GM12891 (cell line): ENCODE data around the gene PRM2.

ENCODE experiments used
- DNase-seq: peaks from one replicate; pipeline ENCODE4 v3.0.0; 2011; ENCODE audit warnings: low spot score; ENCODE audit not compliant: insufficient read length
- FAIRE-seq: peaks from 2 replicates; lab custom pipeline; 2011; peaks lifted over from hg19 to GRCh38; lab: Jason Lieb, UNC
- PAX5 ChIP-seq: IDR thresholded peaks from 2 replicates; pipeline ENCODE4 v1.6.1; 2011; ENCODE audit warnings: low read length, moderate library complexity, mild to moderate bottlenecking; ENCODE audit not compliant: insufficient read depth, severe bottlenecking
- POLR2A ChIP-seq: IDR thresholded peaks from 2 replicates; pipeline ENCODE4 v1.6.1; 2011; ENCODE audit warnings: low read depth, low read length, control low read depth
- POLR2AphosphoS5 ChIP-seq: IDR thresholded peaks from 2 replicates; pipeline ENCODE4 v1.6.1; 2011; ENCODE audit warnings: low read depth, low read length, control low read depth
- POU2F2 ChIP-seq: IDR thresholded peaks from 2 replicates; pipeline ENCODE4 v1.6.1; 2011; ENCODE audit warnings: low read depth, mild to moderate bottlenecking, control low read depth, low read length, moderate library complexity
- SPI1 ChIP-seq: IDR thresholded peaks from 2 replicates; pipeline ENCODE4 v1.6.1; 2011; ENCODE audit warnings: low read depth, low read length, control low read depth
- TAF1 ChIP-seq: IDR thresholded peaks from 2 replicates; pipeline ENCODE4 v1.6.1; 2011; ENCODE audit warnings: low read depth, low read length, control low read depth

The PRM2 gene

DNA sequence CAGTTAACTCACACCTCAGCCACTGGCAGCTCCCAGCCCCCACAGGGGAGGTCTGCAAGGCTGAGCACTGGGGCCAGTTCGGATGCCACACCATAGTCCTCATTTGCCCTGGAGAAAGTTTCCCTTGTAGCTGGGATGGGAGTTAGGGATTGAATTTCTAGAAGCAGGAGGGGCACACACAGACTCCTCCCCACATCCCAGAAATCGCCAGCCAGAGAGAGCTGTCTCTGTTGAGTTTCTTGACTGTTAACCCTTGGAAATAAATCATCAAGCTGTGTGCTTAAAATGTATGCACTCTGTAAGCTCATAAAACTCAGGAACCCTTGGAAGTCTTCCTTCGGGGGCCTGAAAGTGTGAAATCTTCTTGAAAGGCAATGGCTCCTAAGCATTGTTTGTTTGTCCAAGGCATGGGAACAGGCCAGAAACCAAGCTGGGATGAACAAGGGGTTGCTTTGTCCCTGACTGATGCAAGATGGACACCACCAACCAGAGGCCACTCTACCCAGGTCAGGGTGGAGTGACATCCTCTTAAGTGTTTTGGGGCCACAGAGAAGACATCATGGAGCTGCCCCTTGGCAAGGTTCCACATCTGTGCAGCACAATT, 2.5 kb downstream of the PRM2 start:
- FAIRE-seq (no peak), DNase-seq (no peak)
- TF ChIP-seq POLR2AphosphoS5 (no peak), TAF1 (no peak), SPI1 (no peak), PAX5 (no peak), POU2F2 (no peak)

DNA sequence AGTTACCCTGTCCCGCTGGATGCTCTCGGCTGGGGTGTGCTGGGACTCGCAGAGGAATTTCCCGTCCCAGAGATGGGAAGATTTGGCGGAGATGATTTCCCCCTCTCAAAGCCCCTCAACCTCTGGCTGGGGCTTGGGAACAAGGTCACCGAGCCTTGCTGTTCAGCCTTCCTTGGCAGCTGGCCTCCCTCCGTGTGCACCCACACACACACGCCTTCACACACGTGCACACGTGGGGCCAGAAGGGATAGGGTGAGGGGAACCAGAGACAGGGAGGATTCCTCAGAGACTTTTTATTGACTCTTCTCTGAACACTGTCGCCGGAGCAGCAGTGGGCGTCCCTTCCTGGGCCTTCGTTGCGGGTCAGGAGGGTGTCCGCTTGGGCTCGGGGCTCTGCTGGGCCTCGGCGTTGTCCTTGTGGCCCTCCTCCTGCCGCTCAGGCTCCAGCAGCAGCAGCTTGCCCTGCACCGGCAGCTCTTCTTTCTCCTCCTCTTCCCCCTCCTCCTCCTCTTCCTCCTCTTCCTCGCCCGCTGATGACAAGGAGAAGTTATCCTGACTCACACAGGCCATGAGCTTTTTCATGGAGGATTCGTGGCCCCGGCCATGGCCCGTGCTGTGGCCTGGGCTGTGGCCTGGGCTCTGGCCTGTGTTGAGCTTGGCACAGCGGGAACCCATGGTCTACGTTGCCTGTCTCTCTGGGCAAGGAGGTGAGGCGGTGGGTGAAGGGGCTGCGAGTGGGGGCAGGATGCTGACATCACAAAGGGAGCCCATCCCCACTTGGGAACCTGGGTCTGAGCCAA, 3.2 kb downstream of the PRM2 start, which contains the start of gene PRM3:
TSS of gene PRM3 (minus strand) at position 709 of the 800 bp plus-strand sequence. CDS start at position 675, 34 bp downstream.
- DNase-seq: no peak
- FAIRE-seq: no peak
- TF ChIP-seq POU2F2: no peak
- no peak for TF ChIP-seq TAF1
- TF ChIP-seq SPI1: no peak

DNA sequence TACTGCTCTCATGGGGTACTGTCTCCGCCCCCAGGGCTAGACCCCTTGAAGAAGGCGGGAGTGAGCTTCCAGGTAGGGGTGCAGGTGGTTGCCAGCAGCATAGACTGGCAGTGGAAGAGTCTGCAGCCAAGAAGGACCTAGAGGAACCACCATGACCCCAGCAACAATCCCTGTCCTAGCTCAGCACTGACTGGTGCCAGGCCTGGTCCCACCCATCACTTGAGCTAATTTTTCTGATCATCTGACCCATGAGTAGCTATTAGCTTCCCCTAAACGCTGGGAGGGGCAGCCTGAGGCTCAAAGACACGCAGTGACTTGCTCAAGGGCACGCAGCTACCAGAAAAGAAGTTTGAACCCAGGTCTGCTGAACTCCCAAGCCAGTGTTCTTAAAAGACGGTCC, 3.8 kb downstream of the PRM2 start:
- no peak for FAIRE-seq
- TF ChIP-seq PAX5: no peak
- TF ChIP-seq POLR2A: no peak
- no peak for TF ChIP-seq POLR2AphosphoS5
- no peak for TF ChIP-seq SPI1
- no peak for TF ChIP-seq POU2F2
- TF ChIP-seq TAF1: no peak
- DNase-seq: no peak

DNA sequence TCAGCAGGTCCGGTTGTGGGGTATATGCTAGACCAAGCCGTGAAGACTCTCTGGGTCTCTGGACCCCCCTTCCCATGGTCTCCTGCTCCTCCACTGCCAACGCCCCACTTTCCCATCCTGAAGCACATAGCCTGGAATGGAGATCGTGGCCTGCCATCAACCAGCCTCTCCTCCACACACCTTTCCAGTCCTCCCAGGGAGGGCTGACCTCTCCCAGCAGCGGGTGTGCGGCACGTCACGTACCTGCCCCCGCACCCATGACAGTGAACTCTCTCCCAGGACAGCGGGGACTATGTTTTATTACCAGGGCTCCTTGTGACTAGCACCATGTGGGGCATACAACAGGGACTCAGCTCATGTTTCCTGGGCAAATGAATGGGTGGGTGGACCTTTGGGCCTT, 4.7 kb downstream of the PRM2 start:
- DNase-seq (no peak), FAIRE-seq (no peak)
- TF ChIP-seq POU2F2: no peak
- no peak for TF ChIP-seq SPI1
- no peak for TF ChIP-seq POLR2A
- TF ChIP-seq POLR2AphosphoS5: no peak
- TF ChIP-seq TAF1: no peak
- TF ChIP-seq PAX5: no peak

DNA sequence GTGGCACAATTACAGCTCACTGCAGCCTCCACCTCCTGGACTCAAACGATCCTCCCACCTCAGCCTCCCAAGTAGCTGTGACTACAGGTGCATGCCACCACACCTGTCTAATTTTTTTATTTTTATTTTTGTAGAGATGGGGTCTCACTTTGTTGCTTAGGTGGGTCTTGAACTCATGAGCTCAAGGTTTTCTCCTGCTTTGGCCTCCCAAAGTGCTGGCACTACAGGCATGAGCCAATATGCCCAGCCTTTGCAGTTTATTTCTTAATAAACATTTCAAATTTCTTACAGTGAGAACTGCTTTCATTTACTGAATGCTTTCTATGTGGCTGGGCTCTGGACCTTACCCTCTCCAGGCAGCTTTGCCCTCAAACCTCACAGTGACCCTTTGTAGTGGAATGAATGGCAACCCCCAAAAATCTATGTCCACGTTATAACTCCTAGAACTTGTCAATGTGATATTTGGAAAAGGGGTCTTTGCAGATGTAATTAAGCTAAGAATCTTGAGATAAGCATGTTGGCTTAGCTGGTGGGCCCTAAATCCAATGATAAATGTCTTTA, 5.6 kb downstream of the PRM2 start:
- TF ChIP-seq POLR2AphosphoS5 (no peak), PAX5 (no peak), POU2F2 (no peak), POLR2A (no peak), TAF1 (no peak), SPI1 (no peak)
- no peak for DNase-seq
- no peak for FAIRE-seq

DNA sequence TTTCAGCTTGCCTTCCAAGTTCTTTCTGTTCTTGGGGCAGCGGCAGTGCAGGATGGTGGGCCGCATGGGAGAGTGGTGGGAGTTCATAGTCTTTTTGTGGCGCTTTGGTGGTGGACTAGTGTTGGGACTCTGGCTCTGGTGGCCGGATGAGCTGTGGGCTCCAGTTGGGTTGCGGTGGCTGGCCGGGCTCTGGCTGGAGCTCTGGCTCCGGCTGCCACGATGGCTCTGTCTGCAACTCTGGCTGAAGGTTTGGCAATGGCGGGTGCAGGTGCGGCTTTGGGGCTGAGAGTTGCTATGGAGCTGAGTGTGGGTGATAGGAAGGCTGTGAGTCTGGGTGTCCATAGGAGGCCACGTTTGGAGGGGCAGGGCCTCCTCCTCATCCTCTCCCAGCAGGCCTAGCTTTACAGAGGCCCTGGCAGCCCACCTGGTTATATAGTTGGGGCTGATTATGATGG, 7.3 kb downstream of the PRM2 start, which contains the start of gene TNP2:
TSS of gene TNP2 (minus strand) at position 405 of the 455 bp plus-strand sequence. CDS start at position 342, 63 bp downstream.
- TF ChIP-seq POU2F2 (no peak), TAF1 (no peak), SPI1 (no peak), POLR2AphosphoS5 (no peak), POLR2A (no peak), PAX5 (no peak)
- FAIRE-seq: no peak

DNA sequence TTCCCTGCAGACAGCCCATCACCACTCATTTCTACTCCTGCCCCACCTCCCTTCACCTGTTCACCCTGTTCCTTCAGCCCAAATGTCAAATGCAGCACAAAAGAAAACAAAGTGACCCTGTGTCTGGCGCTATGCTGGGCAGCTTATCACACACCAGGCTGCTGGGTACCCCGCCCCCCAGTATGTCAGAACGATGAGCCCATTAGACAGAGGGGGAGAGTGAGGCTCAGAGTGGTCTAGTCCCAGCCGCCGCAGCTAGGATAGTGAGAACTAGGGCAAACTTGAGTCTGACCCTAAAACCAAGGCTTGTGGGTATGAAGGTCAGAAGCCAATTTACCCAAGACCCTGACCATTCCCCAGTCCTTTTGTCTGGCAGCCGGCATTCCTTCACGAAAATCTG, 11.2 kb downstream of the PRM2 start:
- no peak for FAIRE-seq
- TF ChIP-seq POU2F2 (no peak), TAF1 (no peak), POLR2A (no peak), PAX5 (no peak)
- no peak for DNase-seq

More for the DNA sequence above, 7.3 kb downstream of the PRM2 start, which contains the start of gene TNP2:
- no peak for DNase-seq

DNA sequence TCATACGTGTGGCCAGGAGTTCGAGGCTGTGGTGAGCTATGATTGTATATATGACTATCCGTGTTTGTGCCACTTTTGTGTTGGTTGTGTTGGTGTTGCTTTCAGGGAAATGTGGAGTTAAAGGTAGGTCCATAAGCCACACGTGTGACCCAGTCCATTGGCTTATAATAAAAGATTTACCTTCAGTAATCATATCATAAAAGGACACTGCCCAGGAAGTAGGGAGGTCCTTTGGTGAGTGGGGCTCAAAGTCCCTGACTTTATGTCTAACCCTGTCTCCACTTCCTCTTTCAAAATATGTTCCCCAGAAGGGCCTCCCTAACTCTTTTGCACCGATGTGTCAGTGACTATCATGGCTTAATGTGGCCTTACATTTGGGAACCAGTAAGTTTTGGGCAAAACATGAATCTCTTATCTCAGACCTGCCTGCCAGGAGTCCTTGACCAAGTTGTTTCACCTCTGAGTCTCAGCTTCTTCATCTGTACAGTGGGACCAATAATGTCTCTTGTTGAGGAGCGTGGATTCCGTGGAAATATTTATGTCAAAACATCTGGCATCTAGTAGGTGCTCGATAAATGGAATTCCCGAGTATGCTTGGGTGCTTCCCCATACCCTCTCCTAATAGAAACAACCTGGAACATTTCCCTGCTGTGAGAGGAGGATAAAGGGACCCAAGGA, 12.0 kb downstream of the PRM2 start:
- FAIRE-seq (peak; percentile 43), DNase-seq (no peak)
- TF ChIP-seq PAX5 (no peak), POLR2AphosphoS5 (no peak), TAF1 (no peak), SPI1 (peak; percentile 91), POLR2A (no peak)

DNA sequence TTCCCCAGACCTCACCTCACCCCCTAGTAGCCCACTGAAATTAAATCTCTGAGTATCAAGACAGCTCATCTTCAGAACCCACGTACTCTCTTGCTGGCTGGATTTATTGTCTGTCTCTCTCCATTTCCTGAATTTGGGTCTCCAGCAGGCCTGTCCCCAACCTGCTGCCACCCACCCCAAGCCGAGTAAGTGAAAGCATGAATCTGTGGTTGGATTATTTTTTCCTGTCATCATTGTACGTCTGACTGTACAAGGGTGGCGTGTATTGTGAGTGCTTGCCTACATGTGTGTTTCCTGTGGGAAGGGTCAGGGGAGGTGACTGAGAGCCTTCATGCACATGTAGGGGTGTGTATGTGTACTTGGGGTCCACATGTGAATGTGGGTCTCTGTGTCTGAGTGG, 12.5 kb downstream of the PRM2 start:
- DNase-seq (no peak), FAIRE-seq (peak; percentile 85)
- no peak for TF ChIP-seq POLR2AphosphoS5
- no peak for TF ChIP-seq POLR2A
